HEK293T (cell line): ENCODE measurements around the gene MAGI3.

Experiments used
- FOXK2 ChIP-seq: fragments of 450-650 bp; IDR thresholded peaks from 2 replicates; pipeline ENCODE4 v1.6.1; 2016; ENCODE audit warnings: mild to moderate bottlenecking
- HDGF ChIP-seq: fragments of 450-650 bp; IDR thresholded peaks from 2 replicates; pipeline ENCODE4 v1.6.1; 2017; ENCODE audit warnings: antibody characterized with exemption, borderline replicate concordance
- NFRKB ChIP-seq: fragments of 450-650 bp; IDR thresholded peaks from 2 replicates; pipeline ENCODE4 v1.6.1; 2016; ENCODE audit warnings: mild to moderate bottlenecking, moderate library complexity
- SP1 ChIP-seq: fragments of 450-650 bp; IDR thresholded peaks from 2 replicates; pipeline ENCODE4 v1.6.1; 2017

GRCh38 chr1:113721010-113721409, 330.7 kb downstream of the MAGI3 start:
- TF ChIP-seq FOXK2 (no peak), NFRKB (no peak), HDGF (no peak), SP1 (no peak)
